Loucy (cell line): Measurements from ENCODE around the gene RAB40B.

Source experiments
- H2AFZ ChIP-seq: fragments of 200-600 bp; sonication (generic); 2 replicates; pipeline ENCODE4 v1.6.0; 2016; ENCODE audit warnings: antibody characterized with exemption, mild to moderate bottlenecking, low read length, moderate library complexity
- H3F3A ChIP-seq: fragments of 200-600 bp; 2 replicates; pipeline ENCODE4 v1.6.0; 2016; ENCODE audit warnings: antibody characterized with exemption, low read depth, mild to moderate bottlenecking
- H3K27me3 ChIP-seq: fragments of 200-600 bp; sonication (generic); 2 replicates; pipeline ENCODE4 v1.6.1; 2014; ENCODE audit warnings: low read length, mild to moderate bottlenecking; ENCODE audit not compliant: insufficient read depth, poor library complexity, severe bottlenecking
- H3K36me3 ChIP-seq: fragments of 200-600 bp; sonication (generic); 2 replicates; pipeline ENCODE4 v1.6.1; 2016; ENCODE audit warnings: low read length; ENCODE audit not compliant: insufficient read depth
- H3K4me1 ChIP-seq: fragments of 200-600 bp; sonication (generic); 2 replicates; pipeline ENCODE4 v1.5.1; 2014; ENCODE audit warnings: low read length, mild to moderate bottlenecking; ENCODE audit not compliant: insufficient read depth, poor library complexity, severe bottlenecking
- H3K4me2 ChIP-seq: fragments of 200-600 bp; sonication (generic); 2 replicates; pipeline ENCODE4 v1.6.0; 2014; ENCODE audit warnings: antibody characterized with exemption, low read length, low read depth, mild to moderate bottlenecking; ENCODE audit not compliant: poor library complexity, severe bottlenecking
- H3K4me3 ChIP-seq: fragments of 200-600 bp; sonication (generic); 2 replicates; pipeline ENCODE4 v1.5.1; 2014; ENCODE audit warnings: low read length, mild to moderate bottlenecking, mixed read lengths; ENCODE audit not compliant: poor library complexity, severe bottlenecking
- H3K79me2 ChIP-seq: fragments of 200-600 bp; sonication (generic); 2 replicates; pipeline ENCODE4 v1.6.1; 2014; ENCODE audit warnings: low read length; ENCODE audit not compliant: insufficient read depth
- H3K9ac ChIP-seq: fragments of 200-600 bp; sonication (generic); 2 replicates; pipeline ENCODE4 v1.6.0; 2014; ENCODE audit warnings: mild to moderate bottlenecking, low read depth, low read length, moderate library complexity; ENCODE audit not compliant: poor library complexity, severe bottlenecking
- H3K9me2 ChIP-seq: fragments of 200-600 bp; sonication (generic); replicated peaks from 2 replicates; pipeline ENCODE4 v1.6.1; 2016; ENCODE audit warnings: low read depth, low read length, mixed read lengths
- H3K9me3 ChIP-seq: fragments of 200-600 bp; sonication (generic); 2 replicates; pipeline ENCODE4 v1.6.1; 2014; ENCODE audit warnings: mild to moderate bottlenecking, antibody characterized with exemption, low read length, low read depth; ENCODE audit not compliant: insufficient read depth
- H4K20me1 ChIP-seq: fragments of 200-600 bp; sonication (generic); 2 replicates; pipeline ENCODE4 v1.6.0; 2014; ENCODE audit warnings: antibody characterized with exemption, low read length, mild to moderate bottlenecking; ENCODE audit not compliant: insufficient read depth, poor library complexity, severe bottlenecking
- CTCF ChIP-seq: fragments of 200-600 bp; sonication (generic); conservative IDR thresholded peaks from 2 replicates; pipeline ENCODE4 v1.5.1; 2014; ENCODE audit warnings: mild to moderate bottlenecking, antibody characterized with exemption, low read length
- EZH2phosphoT487 ChIP-seq: fragments of 200-600 bp; IDR thresholded peaks from 2 replicates; pipeline ENCODE4 v1.6.1; 2018; ENCODE audit warnings: antibody characterized with exemption, mild to moderate bottlenecking, moderate library complexity, borderline replicate concordance

The RAB40B gene

GRCh38 chr17:82664701-82665182, 33.8 kb downstream of the RAB40B start:
- H3K9ac ChIP-seq, result no peak overlapping the region
- no peaks in the 10 kb centered on the region for H3K79me2 ChIP-seq
- H3K36me3 ChIP-seq, result no peaks in the 10 kb centered on the region
- H3K9me3 ChIP-seq, result no peaks in the 10 kb centered on the region
- H3K27me3 ChIP-seq, result no peaks in the 10 kb centered on the region
- no peak overlapping the region for H3K4me2 ChIP-seq
- H3K4me3 ChIP-seq, result no peak overlapping the region
- no peak overlapping the region for H2AFZ ChIP-seq
- no peaks in the 10 kb centered on the region for H3F3A ChIP-seq
- TF ChIP-seq CTCF (no peak), EZH2phosphoT487 (no peak)
- no peaks in the 10 kb centered on the region for H3K9me2 ChIP-seq
- H3K4me1 ChIP-seq, result peaks cover 8% of the 10 kb centered on the region
- H4K20me1 ChIP-seq, result no peaks in the 10 kb centered on the region

GRCh38 chr17:82664276-82664575, 34.3 kb downstream of the RAB40B start:
- no peaks in the 10 kb centered on the region for H3K79me2 ChIP-seq
- H4K20me1 ChIP-seq, result no peaks in the 10 kb centered on the region
- no peak overlapping the region for H2AFZ ChIP-seq
- no peaks in the 10 kb centered on the region for H3K27me3 ChIP-seq
- no peak overlapping the region for H3K4me3 ChIP-seq
- H3K4me2 ChIP-seq, result no peak overlapping the region
- TF ChIP-seq EZH2phosphoT487, result no peak
- TF ChIP-seq CTCF, result no peak
- H3K9ac ChIP-seq, result no peak overlapping the region
- H3K4me1 ChIP-seq, result peaks cover 8% of the 10 kb centered on the region
- H3K9me3 ChIP-seq, result no peaks in the 10 kb centered on the region
- H3K9me2 ChIP-seq, result no peaks in the 10 kb centered on the region
- H3F3A ChIP-seq, result no peaks in the 10 kb centered on the region
- no peaks in the 10 kb centered on the region for H3K36me3 ChIP-seq

- no peaks in the 10 kb centered on the region for H3K36me3 ChIP-seq
- H3K4me2 ChIP-seq, result no peak overlapping the region
- no peak overlapping the region for H2AFZ ChIP-seq
- peaks cover 4% of the 10 kb centered on the region for H3K4me1 ChIP-seq
- no peaks in the 10 kb centered on the region for H3K9me2 ChIP-seq
- TF ChIP-seq EZH2phosphoT487 (no peak), CTCF (no peak)
- H3K79me2 ChIP-seq, result no peaks in the 10 kb centered on the region
- H3K4me3 ChIP-seq, result no peak overlapping the region
- H3F3A ChIP-seq, result no peaks in the 10 kb centered on the region
- H3K9me3 ChIP-seq, result no peaks in the 10 kb centered on the region
- no peak overlapping the region for H3K9ac ChIP-seq
- no peaks in the 10 kb centered on the region for H3K27me3 ChIP-seq
- H4K20me1 ChIP-seq, result no peaks in the 10 kb centered on the region
Measured at GRCh38 chr17:82663381-82664275, 34.9 kb downstream of the RAB40B start.
